Ammon's horn (tissue), 1 donor: ENCODE results near the gene C2.
"Not testable (repeated sequence)": the region's sequence is repeated elsewhere in the genome, so short reads cannot be mapped to it uniquely, and the experiment has no call there.

Experiments used
- DNase-seq: peaks from one replicate; pipeline ENCODE4 v3.0.0-alpha.2; 2016; ENCODE audit warnings: low spot score

C2 gene

DNA sequence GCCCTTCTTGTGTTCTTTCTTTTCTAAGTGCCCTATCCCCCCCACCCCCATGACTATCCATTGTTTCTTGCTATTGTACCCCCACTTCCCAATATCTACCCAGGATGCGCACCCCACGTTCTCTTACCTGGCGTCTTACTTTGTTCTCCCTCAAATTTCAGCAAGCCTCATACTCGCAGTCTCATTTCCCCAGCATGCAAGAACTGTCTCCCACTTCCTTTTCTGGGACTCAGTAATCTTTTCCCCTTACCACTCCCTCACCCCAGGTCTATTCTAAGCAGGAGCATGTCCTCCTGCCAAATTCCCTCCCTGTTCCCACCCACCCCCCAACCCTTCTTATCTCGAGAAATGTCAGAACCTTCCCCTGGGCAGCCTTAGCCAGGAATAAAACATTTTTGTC, 28.3 kb upstream of the C2 start:
- no peak for DNase-seq

DNA sequence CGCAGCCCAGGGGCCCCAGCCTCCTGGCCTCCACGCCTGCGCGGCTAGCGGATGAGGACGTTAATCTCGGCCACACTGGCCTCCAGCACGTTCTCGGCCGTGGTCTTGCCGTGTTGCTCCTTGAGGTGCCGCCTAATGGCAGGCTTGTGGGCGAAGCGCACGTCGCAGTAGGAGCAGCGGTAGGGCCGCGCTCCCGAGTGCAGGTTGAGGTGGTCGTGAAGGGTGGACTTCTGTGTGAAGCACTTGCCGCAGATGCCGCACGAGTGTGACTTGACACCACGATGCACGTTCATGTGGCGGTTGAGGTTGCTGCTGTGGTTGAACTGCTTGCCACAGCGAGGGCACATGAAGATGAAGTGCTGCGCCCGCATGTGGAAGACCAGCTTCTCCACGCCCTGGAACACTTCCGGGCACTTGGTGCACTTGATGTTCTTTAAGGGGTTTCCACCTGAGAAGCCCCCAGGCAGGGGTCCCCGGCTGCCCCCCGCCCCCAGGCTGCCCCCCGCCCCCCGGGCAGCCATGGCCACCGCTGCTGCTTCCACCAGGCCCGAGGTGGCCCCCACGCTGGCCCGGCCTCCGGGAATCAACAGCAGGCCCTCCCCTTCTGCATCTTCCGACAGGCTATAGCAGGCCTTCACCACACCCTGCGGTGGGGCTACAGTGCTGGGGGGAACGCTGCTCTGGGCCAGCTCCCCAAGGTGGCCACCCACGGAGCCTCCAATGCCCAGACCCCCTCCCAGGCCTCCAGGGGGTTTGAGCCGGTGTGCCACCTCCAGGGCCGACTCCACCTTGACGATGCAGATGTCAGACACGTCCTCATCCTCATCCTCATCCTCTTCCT, 27.4 kb upstream of the C2 start:
- DNase-seq: no peak

DNA sequence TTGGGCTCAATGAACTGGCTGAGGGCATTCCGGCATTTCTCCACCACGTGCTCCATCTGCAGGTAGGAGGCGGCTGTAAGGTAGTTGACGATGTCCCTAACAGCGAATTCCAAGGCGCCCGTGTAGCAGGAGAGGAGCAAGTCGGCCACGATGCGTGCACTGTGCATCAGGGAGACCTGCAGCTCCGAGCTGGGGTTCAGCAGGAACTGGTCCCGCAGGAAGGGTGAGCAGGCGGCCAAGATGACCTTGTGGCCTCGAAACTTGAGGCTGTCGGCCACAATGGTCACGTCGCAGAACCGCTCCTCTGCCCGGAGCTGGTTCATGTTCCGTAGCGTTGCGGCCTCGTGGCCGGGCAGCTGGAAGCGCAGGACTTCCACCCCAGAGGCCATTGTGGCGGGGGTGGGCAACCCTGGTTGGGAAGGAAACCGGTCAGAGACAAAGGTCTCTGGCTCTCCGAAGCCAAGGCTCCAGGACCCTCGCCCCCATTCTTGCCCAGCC, 26.6 kb upstream of the C2 start:
- peak; percentile 31 for DNase-seq

DNA sequence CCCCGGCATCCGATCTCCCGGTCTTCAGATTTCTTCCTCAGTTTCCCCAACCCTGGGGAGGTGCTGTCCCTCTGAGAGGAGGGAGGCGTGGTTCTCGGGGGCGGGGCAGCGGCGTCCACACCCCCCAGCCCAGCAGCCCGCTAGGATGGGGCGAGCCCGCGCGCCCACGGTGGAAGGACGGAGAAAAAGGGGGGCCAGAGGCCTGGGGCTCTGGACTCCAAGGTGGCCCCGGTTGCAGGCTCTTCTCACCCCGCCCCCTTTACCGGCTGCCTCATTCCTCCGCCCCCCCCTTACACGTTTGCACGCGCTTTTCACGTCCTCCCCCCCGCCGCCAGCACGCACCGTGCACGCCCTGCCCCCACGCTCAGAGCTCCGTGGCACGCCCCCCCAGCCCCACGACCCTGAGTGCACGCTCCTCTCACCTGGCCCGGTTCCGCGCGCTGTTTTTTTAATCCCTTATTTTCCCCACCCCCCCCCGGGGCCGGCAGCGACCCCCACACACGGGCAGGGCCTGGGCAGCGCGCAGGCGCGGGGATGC, 26.0 kb upstream of the C2 start:
- DNase-seq: peak; percentile 60

DNA sequence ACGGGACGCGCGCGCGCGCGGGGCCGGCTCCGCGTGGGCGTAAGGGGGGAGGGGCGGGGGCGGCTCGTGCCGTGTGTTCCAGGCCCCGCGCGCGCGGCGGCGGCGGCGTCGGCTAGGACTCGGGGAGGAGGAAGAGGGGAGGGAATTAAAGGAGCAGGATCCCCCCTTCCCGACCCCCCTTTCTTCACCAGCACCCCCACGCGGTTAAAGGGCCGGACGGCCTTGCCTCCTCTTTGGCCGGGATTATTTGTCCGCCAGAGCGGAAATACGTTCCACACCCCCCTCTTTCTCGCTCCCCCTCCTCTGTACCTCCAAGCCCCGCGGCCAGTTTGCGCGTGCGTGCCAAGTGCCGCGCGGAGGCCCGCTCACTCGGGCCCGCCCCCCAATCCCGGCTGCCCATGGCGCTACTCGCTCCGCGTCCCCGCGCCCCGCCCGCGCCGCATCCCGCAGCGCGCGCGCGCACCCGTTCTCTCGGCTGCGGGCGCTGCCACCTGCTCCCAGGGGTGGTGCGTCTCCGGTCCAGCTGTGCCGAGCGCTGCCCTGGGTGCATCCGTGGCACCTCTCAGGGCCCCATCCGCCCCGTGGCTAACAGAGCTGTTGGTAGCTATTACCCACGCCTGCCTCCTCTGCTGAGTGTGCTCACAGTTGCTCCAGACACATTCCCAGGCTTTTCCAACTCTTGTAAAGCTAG, 25.4 kb upstream of the C2 start, which contains the start of gene ZBTB12:
ZBTB12 (minus strand) TSS at position 134 of the 691 bp plus-strand sequence. CDS start 781 bp downstream, outside the sequence.
- peak; percentile 96 for DNase-seq

DNA sequence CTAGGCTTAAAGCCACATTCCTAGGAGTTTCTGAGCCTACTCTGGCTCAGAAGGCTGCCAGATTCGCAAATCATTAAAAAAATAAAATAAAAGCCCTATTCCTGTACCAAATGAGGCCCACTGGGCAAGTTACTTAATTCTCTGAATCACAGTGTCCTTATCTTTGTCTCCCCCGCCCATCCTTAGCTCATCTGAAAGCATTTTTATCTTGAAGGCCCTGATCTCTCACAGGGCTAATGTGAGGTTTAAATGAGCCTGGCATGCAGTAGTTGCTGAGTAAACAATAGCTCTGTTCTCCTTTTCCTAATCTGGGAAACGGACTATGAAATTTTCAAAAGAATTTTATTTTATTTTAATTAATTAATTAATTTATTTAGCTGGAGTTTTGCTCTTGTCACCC, 23.6 kb upstream of the C2 start:
- no peak for DNase-seq

DNA sequence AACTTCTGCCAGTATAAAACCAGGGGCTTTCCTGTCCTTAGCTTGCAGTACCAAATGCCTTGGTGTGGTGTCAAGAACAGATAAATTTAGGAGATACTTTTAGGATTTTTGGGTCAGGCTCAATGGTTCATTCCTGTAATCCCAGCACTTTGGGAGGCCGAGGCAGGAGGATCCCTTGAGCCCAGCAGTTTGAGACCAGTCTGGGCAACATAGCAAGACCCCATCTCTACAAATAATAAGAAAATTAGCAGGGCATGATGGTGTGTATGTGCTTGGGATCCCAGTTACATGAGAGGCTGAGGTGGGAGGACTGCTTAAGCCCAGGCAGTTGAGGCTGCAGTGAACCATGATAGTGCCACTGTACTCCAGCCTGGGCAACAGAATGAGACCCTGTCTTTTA, 22.5 kb upstream of the C2 start:
- DNase-seq: no peak

DNA sequence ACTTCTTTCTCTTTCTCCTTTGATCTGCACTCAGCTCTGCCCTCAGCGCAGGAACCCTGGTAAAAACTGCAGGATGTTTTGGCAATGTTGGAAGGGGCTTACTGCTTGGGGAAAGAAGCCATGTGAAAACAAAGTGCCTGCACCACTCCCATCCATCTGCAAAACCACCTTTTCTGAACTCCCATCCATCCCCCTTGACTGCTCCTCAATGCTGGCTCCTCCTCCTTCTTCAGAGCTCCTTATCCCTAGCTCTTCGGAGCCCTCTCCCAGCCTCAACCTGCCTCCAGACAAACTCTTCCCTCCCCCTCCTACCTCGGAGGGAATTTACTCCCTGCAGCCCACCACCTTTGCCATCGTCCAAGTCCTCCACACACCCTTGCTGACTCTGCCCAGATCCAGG, 21.4 kb upstream of the C2 start:
- DNase-seq: no peak

DNA sequence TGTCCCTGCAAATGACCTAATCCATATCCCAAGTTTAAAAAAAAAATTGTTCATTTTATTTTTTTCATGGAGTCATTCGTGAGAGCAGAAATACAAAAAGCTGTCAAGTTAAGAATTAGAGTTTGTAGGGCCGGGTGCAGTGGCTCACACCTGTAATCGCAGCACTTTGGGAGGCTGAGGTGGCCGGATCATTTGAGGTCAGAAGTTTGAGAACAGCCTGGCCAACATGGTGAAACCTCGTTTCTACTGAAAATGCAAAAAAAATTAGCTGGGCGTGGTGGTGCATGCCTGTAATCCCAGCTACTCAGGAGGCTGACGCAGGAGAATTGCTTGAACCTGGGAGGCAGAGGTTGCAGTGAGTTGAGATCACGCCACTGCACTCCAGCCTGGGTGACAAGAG, 20.8 kb upstream of the C2 start:
- DNase-seq: not testable (repeated sequence)

DNA sequence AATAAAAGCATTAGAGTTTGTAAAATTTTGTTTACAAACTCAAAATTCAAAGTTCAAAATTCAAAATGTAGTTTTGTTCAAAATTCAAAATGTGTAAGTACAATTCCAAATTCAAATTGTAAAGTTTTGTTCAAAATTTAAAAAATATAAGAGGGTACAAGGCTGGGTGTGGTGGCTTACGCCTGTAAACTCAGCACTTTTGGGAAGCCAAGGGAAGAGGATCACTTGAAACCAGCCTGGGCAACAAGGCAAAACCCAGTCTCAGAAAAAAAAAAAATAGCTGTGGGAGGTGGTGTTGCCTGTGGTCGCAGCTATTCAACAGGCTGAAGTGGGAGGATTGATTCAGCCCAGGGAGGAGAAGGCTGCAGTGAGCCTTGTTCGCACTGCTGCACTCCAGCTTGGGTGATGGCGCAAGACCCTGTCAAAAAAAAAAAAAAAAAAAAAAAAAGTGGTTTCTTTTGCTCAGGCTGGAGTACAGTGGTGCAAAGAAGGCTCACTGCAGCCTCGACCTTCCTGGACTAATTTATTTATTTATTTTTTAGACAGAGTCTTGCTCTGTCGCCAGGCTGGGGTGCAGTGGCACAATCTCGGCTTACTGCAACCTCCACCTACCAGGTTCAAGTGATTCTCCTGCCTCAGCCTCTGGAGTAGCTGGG, 20.2 kb upstream of the C2 start:
- DNase-seq: peak; percentile 34

DNA sequence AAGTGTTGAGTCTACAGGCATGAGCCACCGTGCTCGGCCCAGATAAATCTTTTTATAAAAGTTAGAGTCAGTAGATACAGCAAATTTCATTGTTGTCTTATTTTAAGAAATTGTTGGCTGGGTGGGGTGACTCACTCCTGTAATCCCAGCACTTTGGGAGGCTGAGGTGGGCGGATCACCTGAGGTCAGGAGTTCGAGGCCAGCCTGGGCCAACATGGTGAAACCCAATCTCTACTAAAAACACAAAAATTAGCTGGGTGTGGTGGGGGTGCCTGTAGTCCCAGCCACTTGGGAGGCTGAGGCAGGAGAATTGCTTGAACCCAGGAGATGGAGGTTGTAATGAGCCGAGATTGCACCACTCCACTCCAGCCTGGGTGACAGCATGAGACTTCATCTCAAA, 19.3 kb upstream of the C2 start:
- DNase-seq: not testable (repeated sequence)

DNA sequence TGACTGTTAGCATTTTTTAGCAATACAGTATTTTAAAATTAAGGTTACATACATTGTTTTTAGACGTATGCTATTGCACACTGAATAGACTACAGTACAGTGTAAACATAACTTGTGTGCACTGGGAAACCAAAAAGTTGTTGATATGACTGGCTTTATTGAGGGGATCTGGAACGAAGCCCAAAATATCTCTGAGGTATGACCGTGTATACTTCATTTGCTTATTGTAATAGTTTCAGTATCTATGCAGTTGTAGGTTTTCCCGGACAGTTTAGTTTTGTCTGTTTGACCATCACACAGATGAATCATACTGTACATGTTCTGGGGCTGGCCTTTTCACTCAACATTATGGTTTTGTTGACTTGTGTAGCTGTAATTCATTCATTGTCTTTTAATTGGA, 18.7 kb upstream of the C2 start:
- DNase-seq: no peak

DNA sequence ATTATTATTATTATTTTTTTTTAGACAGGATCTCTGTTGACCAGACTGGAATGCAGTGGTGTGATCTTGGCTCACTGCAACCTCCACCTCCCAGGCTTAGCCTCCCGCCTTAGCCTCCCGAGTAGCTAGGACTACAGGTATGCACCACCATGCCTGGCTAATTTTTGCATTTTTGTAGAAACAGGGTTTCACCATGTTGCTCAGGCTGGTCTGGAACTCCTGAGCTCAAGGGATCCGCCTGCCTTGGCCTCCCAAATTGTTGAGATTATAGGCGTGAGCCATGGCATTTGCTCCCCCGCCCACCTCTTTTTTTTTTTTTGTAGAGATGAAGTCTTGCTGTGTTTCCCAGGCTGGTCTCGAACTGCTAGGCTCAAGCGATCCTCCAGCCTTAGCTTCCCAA, 18.2 kb upstream of the C2 start:
- DNase-seq: not testable (repeated sequence)

DNA sequence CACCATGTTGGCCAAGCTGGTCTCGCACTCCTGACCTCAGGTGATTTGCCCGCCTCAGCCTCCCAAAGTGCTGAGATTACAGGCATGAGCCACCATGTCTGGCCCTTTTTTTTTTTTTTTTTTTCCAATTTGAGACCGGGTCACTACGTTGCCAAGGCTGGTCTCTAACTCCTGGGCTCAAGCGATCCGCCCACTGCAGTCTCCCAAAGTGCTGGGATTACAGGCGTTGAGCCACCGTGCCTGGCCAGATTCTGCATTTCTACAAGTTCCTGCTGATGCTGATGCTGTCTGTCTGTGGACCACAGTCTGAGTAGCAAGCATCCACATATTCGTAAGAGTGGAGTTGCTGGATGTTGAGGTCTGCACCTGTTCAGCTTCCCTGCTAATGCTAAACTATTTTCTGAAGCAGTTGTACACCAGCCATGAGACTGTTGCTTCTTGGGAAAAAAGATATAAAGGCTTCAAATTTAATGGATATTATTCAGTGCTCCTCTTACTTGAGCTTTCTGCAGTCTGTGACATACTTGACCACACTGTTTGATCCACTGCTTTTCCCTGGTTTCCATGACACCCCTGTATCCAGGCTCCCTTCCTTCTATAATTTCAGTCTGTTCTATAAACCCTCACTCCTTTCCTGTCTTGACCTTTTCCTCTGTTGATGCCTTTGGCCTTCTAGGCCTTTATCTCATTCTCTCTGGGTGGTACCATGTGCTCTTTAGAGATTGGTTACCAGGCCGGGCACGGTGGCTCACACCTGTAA, 15.5 kb upstream of the C2 start:
- DNase-seq: no peak

DNA sequence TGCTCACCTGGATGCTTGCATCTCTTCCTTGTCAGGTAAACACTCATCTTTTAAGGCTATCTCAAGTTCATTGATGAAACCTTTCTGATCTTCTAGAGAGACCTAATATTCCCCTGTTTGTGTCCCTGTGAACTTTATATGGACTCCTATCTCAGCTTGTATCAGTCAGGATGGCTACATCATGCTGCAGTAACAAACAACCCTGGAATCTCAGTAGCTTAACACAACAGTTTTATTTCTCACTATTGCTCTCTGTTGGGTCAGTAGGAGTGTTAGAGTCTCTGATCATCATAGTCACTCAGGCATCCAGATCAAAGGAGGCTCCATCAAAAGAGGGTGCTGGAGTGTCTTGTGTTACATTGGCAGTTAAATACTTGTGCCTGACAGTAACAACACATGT, 12.2 kb upstream of the C2 start:
- DNase-seq: no peak

DNA sequence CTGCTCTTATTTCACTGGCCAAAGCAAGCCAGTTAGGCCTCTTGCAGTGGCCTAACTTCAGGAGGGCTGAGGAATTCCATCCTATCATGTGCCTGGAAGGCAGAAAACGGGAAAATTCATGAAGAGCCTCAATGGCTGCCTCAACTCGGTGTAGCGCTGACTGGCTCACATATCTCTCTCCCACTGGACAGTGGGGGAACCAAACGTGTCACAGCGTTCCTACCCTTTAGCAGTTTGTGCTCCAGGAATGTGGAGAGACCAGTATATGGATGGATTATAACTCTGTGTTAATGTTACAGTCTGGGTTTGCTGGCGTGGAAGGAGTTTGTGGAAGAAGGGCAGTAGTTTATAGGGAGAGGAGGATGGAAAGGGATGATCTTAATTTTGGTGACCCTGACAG, 11.8 kb upstream of the C2 start:
- DNase-seq: no peak

DNA sequence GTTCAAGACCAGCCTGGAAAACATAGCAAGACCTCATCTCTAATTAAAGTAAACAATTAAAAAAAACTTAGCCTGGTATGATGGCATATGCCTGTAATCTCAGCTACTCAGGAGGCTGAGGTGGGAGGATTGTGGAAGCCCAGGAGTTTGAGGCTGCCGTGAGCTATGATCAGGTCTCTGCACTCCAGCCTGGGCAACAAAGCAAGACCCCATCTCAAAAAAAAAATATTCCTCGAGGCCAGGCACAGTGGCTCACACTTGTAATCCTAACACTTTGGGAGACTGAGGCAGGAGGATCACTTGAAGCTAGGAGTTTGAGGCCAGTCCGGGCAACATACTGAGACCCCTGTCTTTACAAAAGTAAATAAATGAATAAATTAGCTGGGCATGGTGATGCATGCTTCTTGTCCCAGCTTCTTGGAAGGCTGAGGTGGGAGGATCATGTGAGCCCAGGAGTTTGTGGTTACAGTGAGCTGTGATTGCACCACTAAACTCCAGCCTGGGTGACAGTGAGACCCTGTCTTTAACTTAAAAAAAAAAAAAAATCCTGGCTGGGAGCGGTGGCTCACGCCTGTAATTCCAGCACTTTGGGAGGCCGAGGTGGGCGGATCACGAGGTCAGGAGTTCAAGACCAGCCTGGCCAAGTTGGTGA, 9.3 kb upstream of the C2 start:
- no peak for DNase-seq

DNA sequence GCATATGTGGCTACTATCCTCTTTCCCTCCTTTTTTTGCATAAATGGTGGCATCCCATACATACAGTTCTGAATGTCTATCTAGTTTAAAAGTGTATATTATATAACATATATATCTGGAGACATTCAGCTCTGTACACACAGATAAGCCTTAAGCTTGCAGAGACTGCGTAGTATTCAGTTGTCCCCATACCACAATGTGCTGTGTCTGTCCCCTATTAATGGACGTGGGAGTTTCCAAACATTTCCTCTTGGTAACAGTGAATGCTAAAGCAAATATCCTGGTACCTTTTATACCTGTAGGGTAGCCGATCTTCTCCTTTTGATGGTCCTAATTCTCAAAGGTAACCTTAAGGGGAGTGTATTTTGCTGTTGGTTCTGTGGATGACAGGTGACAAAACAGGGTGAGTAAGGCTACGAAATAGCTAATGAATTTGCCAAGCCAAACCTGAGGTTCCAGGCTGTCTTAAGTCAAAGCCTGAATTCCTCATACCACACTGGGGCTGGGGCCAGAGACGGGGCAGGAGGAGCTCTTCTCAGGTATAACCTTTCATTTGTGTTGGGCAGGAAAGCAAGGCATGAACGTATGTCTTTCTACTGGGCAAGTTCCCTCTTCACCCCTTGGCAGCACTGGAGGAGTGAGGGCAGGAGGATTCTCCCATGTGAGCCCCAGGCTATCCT, 7.8 kb upstream of the C2 start:
- no peak for DNase-seq

DNA sequence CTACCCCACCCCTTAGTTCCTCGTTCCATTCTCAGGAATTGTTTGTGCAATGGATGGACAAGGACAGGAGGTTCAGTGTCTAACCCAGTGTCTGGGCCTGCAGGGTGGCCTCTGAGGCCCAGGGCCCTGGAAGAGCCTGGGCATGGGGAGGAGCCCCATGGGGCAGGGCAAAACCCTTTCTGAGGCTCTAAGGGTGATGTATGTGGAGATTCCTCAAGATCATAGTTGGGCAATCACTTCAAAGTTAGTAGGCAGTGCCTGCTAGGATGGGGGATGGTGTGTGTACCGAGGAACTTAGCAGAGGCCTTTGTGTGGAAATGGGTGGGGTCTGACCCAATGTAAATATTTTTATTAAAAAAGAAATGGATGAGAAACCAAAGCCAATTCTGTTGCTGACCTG, 6.7 kb upstream of the C2 start:
- DNase-seq: no peak

DNA sequence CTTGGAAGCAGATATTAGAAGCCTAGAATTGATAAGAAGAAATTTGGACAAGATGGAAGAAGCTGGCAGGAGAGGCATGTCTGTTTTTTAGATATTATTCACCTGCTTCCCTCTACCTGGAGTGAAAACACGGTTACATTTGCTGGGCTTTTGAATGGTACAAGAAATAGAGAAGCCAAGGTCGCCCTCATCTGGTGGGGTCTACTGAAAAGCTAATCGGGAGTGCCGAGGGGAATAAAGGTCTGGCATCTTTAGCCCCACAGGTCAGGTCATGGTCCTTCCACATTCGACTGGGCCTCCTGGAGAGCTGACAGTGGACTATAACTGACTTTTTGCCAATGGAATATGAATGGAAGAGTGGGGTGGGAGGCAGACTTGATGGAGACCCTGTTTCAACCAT, 4.6 kb upstream of the C2 start:
- no peak for DNase-seq
